HG03469 (cell line): ENCODE results near the gene ZC3H15.

Source experiments
- ATAC-seq: cut with Tn5 transposase; IDR thresholded peaks from one replicate; pipeline ENCODE4 v1.9.1; 2021; ENCODE audit warnings: mild to moderate bottlenecking, moderate library complexity, moderate number of reproducible peaks; ENCODE audit not compliant: unreplicated experiment

The ZC3H15 gene

GRCh38 chr2:186535861-186536260 lies 49.8 kb downstream of the ZC3H15 start:
- no peak for ATAC-seq

- ATAC-seq = no peak
Measured at GRCh38 chr2:186537019-186537418, 51.0 kb downstream of the ZC3H15 start.

GRCh38 chr2:186540941-186541340 lies 54.9 kb downstream of the ZC3H15 start:
- ATAC-seq = no peak

- no peak for ATAC-seq
Measured at GRCh38 chr2:186542002-186542401, 55.9 kb downstream of the ZC3H15 start.

GRCh38 chr2:186543561-186544131 lies 57.6 kb downstream of the ZC3H15 start:
- ATAC-seq = no peak

- no peak for ATAC-seq
Measured at GRCh38 chr2:186544255-186544675, 58.2 kb downstream of the ZC3H15 start.

GRCh38 chr2:186546846-186547245 lies 60.8 kb downstream of the ZC3H15 start:
- no peak for ATAC-seq

- no peak for ATAC-seq
Measured at GRCh38 chr2:186551323-186552050, 65.4 kb downstream of the ZC3H15 start.

- no peak for ATAC-seq
Measured at GRCh38 chr2:186554429-186554828, 68.4 kb downstream of the ZC3H15 start.

GRCh38 chr2:186554850-186555671 lies 69.0 kb downstream of the ZC3H15 start:
- ATAC-seq = no peak

GRCh38 chr2:186558512-186559276 lies 72.6 kb downstream of the ZC3H15 start:
- no peak for ATAC-seq
